ENCODE data around the gene TSSK3.

Gene TSSK3

DNA sequence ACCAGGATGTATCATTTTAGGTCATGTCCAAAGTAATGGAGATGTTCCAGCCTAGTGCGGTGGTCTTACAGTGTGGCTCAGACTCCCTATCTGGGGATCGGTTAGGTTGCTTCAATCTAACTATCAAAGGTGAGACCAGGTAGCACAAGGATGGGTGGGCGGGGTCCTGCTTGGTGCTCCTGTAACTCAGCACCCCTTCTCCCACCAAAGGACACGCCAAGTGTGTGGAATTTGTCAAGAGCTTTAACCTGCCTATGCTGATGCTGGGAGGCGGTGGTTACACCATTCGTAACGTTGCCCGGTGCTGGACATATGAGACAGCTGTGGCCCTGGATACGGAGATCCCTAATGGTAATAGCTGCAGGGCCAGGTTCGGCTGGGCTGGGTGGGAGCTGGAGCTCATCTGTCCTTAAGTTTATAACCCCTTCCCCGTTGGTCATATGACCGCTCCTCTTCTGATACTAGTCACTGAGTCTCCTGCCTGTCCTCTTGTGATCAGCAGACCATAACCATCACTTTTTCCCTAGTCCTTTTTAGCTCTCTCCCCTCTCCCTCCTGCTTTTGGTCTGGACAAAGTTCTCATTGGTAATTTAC lies 31.7 kb upstream of the TSSK3 start:
- no peak overlapping the region for H3K4me3 ChIP-seq (replicated peaks; ENCODE audit: low read depth, low read length)
- TF ChIP-seq, protein P1, sequence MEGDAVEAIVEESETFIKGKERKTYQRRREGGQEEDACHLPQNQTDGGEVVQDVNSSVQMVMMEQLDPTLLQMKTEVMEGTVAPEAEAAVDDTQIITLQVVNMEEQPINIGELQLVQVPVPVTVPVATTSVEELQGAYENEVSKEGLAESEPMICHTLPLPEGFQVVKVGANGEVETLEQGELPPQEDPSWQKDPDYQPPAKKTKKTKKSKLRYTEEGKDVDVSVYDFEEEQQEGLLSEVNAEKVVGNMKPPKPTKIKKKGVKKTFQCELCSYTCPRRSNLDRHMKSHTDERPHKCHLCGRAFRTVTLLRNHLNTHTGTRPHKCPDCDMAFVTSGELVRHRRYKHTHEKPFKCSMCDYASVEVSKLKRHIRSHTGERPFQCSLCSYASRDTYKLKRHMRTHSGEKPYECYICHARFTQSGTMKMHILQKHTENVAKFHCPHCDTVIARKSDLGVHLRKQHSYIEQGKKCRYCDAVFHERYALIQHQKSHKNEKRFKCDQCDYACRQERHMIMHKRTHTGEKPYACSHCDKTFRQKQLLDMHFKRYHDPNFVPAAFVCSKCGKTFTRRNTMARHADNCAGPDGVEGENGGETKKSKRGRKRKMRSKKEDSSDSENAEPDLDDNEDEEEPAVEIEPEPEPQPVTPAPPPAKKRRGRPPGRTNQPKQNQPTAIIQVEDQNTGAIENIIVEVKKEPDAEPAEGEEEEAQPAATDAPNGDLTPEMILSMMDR (IDR thresholded peaks at IDR 0.05; ENCODE audit: low read length, missing control alignments) = no peak
- DNase-seq (ENCODE audit: low read depth) = no peak

DNA sequence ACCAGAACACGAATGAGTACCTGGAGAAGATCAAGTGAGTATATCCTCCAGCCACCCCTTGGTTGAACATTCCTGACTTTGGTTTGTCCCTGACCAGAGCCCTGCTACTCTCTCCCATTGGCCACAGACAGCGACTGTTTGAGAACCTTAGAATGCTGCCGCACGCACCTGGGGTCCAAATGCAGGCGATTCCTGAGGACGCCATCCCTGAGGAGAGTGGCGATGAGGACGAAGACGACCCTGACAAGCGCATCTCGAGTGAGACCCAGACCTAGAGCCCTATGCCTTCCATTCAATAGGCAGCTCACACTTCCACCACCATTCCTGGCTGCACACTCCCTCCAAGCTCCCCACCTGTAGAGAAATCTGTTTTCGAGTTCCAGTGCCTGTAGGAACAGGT lies 30.8 kb upstream of the TSSK3 start:
- H3K4me3 ChIP-seq (replicated peaks; ENCODE audit: low read depth, low read length) = no peak overlapping the region
- no peak for DNase-seq (ENCODE audit: low read depth)
- TF ChIP-seq, protein P1 (IDR thresholded peaks at IDR 0.05; ENCODE audit: low read length, missing control alignments) = no peak

DNA sequence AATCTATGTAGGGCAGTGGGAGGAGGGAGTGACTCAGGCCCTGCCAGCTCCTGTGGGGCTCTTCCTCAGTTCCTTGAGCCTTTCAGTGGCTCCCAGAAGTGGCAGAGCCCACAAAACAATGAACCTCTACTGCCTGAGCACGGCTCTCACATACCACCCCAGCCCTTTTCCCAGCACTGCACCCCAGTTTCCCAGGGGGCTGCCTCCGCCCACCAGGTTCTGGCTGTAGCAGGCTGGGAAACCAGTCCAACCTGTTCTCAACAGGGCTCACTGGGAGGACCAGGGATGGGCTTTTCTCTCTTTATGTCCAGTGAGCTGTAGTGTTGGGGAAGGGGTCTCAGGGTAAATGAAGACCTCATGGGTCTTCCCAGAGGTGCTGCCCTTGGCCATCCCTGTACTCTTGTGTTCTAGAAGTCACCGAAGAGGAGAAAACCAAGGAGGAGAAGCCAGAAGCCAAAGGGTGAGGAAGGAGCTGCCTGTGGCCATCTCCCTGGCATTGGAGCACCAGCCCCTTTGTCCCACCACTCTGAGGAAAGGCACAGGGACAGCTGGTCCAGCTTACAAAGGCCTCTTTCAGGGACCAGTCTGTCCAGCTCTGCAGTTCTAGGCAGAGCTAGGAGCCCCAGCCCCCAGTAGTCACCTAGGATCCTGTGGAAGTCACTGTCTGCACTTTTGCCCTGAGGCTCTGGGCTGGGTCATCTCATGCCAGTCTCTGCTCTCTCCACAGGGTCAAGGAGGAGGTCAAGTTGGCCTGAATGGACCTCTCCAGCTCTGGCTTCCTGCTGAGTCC lies 29.9 kb upstream of the TSSK3 start:
- H3K4me3 ChIP-seq (replicated peaks; ENCODE audit: low read depth, low read length) = no peak overlapping the region
- DNase-seq (ENCODE audit: low read depth) = no peak
- TF ChIP-seq, protein P1 (IDR thresholded peaks at IDR 0.05; ENCODE audit: low read length, missing control alignments) = no peak

DNA sequence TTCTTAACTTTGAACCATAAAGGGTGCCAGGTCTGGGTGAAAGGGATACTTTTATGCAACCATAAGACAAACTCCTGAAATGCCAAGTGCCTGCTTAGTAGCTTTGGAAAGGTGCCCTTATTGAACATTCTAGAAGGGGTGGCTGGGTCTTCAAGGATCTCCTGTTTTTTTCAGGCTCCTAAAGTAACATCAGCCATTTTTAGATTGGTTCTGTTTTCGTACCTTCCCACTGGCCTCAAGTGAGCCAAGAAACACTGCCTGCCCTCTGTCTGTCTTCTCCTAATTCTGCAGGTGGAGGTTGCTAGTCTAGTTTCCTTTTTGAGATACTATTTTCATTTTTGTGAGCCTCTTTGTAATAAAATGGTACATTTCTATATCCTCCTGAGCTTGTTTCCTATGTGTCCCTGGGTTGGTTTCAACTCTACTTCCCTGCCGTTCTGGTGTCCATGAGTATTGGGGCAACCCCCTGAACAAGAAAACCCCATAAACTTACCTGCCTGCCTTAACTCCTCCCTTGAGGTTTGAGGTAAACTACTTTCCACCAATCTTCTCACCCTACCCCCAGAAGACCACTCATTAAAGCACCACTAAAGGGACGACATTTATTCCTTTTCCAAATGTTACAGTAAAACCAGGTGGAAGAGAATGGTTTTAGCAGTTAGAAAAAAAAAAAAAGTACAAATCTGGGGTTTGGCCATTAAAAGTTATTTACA lies 28.9 kb upstream of the TSSK3 start:
- TF ChIP-seq, protein P1 (IDR thresholded peaks at IDR 0.05; ENCODE audit: low read length, missing control alignments) = no peak
- no peak for DNase-seq (ENCODE audit: low read depth)
- H3K4me3 ChIP-seq (replicated peaks; ENCODE audit: low read depth, low read length) = peak overlapping the region; percentile 79

DNA sequence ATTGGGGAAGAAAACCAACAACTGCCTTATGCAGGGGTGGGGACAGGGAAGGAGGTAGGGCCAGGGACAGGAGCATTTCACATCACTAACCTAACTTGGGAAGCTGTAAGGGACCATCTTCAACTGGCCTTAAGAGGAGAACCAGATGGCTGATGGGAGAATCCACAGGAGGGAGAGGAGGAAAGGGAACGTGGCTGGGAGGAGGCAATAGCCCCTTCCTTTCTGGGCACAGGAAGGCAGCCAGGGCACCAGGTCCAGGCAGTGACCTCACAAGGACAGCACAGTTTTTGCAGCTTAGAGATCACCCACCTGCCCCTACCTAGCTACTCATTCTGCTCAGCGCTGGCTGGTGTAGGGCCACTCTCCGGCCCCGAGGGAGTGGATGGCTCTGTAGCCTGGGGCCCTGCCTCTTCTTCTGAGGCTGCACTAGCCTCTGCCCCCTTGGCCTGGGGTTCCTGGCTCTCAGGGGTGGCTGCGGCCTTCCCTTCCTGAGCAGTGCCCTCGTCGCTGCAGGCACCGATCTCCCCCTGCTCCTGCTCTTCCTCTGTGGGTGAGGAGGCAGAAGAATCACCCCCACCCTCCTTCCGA lies 28.0 kb upstream of the TSSK3 start:
- DNase-seq (ENCODE audit: low read depth) = no peak
- TF ChIP-seq, protein P1 (IDR thresholded peaks at IDR 0.05; ENCODE audit: low read length, missing control alignments) = no peak
- H3K4me3 ChIP-seq (replicated peaks; ENCODE audit: low read depth, low read length) = peak overlapping the region; percentile 79

DNA sequence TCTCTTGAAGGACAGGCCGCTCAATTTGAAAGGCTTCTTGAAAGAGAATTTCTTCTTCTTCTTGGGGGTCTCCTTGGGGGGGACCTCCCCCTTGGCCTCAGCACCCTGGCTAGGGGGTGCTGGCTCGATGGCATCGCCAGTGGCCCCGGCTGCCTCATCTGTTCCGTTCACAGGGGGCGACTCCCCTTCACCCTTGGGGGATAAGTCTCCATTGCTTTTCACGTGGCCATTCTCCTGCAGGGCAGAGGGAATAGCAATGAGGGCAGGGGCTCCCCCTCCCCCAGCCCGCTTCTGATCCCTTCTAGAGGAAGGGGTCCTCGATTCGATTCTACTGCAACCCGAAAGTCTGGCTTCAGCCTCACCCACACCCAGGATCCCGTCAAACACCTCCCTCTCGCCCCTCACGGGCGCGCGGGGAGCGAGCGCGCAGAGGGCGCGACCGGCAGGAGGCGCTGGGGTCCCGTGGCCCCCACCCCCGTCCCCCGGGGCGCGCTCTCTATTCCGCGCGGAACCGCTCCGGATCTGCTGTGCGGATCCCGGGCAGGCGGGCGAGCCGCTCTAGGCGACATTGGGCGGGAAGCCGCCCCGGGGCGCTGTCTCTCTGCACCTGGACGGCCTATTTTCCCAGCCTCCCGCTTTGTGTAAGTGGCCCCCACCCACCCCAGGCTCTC lies 27.3 kb upstream of the TSSK3 start:
- TF ChIP-seq, protein P1 (IDR thresholded peaks at IDR 0.05; ENCODE audit: low read length, missing control alignments) = peak; percentile 45
- peak overlapping the region; percentile 79 for H3K4me3 ChIP-seq (replicated peaks; ENCODE audit: low read depth, low read length)
- DNase-seq (ENCODE audit: low read depth) = peak; percentile 49

Data from fibroblast of pulmonary artery (primary cell).